Measurements from ENCODE around the gene BCL7A. TPM values are rescaled to one million over a fixed set of nuclear protein-coding genes. Genes with fewer than 3 reads are reported as not detected.

Gene BCL7A
- total and polyA plus RNA-seq, 12 donors = 3.4 to 25.7 (median 15.4) TPM

- TF ChIP-seq CTCF (IDR thresholded peaks at IDR 0.05) = no peak
- peak overlapping the region; percentile 63 to 84 (median 68) for H3K4me3 ChIP-seq
- H3K4me1 ChIP-seq = peaks cover 7 to 42% (median 27%) of the 10 kb centered on the region in 9 donors
- WGBS, 2 donors = 3 to 4% methylated on average over 43 of the region's 43 CpGs
- H3K27ac ChIP-seq = peak overlapping the region; percentile 73 to 92 (median 84)
- H3K9me3 ChIP-seq = peaks cover 0 to 8% (median 0%) of the 10 kb centered on the region in 11 donors
- ATAC-seq = peak; percentile 56 to 85 (median 75)
- intact Hi-C loops (cut with DNase I) = loop anchor here in 4 of 10 donors (5.0 to 10.0 kb wide), 5 partner anchors 56 to 109 kb away; partner anchors contain the start of gene CFAP251 (in 2 of the 4)
- DNase-seq = peak; percentile 72 to 77
- H3K27me3 ChIP-seq = peaks cover 0 to 31% (median 0%) of the 10 kb centered on the region in 7 donors
- no peaks in the 10 kb centered on the region for H3K36me3 ChIP-seq
These were observed 1.9 kb downstream of the BCL7A start for GRCh38 chr12:122023339-122024131.

- TF ChIP-seq CTCF (IDR thresholded peaks at IDR 0.05) = no peak
- DNase-seq (no peak), ATAC-seq (peak in 1 of 8 donors; percentile 4)
- H3K27ac ChIP-seq = peak overlapping the region; percentile 16 to 92 (median 84)
- intact Hi-C loops (cut with DNase I) = loop anchor here in 4 of 10 donors (5.0 to 10.0 kb wide), 5 partner anchors 57 to 109 kb away; partner anchors contain the start of gene CFAP251 (in 2 of the 4)
- peaks cover 7 to 48% (median 29%) of the 10 kb centered on the region in 9 donors for H3K4me1 ChIP-seq
- peaks cover 0 to 31% (median 0%) of the 10 kb centered on the region in 7 donors for H3K27me3 ChIP-seq
- 53% methylated on average over 16 of the region's 16 CpGs for WGBS, 2 donors
- peaks cover 0 to under 1% (median 0%) of the 10 kb centered on the region in 11 donors for H3K9me3 ChIP-seq
- H3K4me3 ChIP-seq = peak overlapping the region; percentile 63 to 84 (median 68)
- H3K36me3 ChIP-seq = no peaks in the 10 kb centered on the region
These were observed 2.6 kb downstream of the BCL7A start for GRCh38 chr12:122024132-122024785.

- Histone ChIP-seq H3K4me3 (no peak overlapping the region), H3K36me3 (no peaks in the 10 kb centered on the region), H3K27ac (no peak overlapping the region), H3K9me3 (no peaks in the 10 kb centered on the region), H3K27me3 (peaks cover 0 to 17% (median 0%) of the 10 kb centered on the region in 7 donors), H3K4me1 (peaks cover 11 to 53% (median 31%) of the 10 kb centered on the region in 9 donors)
- DNase-seq = no peak
- 95 to 98% methylated on average over 7 of the region's 7 CpGs for WGBS, 2 donors
- ATAC-seq = no peak
- intact Hi-C loops (cut with DNase I) = loop anchor here in 4 of 10 donors (5.0 to 10.0 kb wide), 4 partner anchors 62 to 112 kb away; partner anchors contain the start of gene CFAP251 (in 2 of the 4)
- no peak for TF ChIP-seq CTCF (IDR thresholded peaks at IDR 0.05)
These were observed 5.1 kb downstream of the BCL7A start for GRCh38 chr12:122026706-122027333.

Measured in heart right ventricle (tissue), 16 donors.